Smooth muscle cell (in vitro differentiated cells): ENCODE measurements around the gene PTBP2. TPM values are rescaled to one million over a fixed set of nuclear protein-coding genes. Genes with fewer than 3 reads are reported as not detected.

Experiments used
- DNase-seq: peaks from one replicate; lab custom pipeline; 2025; ENCODE audit not compliant: unreplicated experiment; lab: John Stamatoyannopoulos, UW
- H2AFZ ChIP-seq: fragments of 200-600 bp; sonication (generic); 2 replicates; pipeline ENCODE4 v1.6.0; 2016; ENCODE audit warnings: antibody characterized with exemption, low read depth, mild to moderate bottlenecking
- H3F3A ChIP-seq: fragments of 200-600 bp; sonication (generic); 2 replicates; pipeline ENCODE4 v1.6.0; 2017; ENCODE audit warnings: antibody characterized with exemption, low read depth
- H3K27ac ChIP-seq: fragments of 200-600 bp; sonication (generic); 2 replicates; pipeline ENCODE4 v1.5.1; 2016; ENCODE audit warnings: low read depth, mild to moderate bottlenecking
- H3K27me3 ChIP-seq: fragments of 200-600 bp; sonication (generic); 2 replicates; pipeline ENCODE4 v1.6.1; 2016; ENCODE audit warnings: low read depth, mild to moderate bottlenecking
- H3K36me3 ChIP-seq: fragments of 200-600 bp; sonication (generic); 2 replicates; pipeline ENCODE4 v1.5.1; 2016; ENCODE audit warnings: low read depth
- H3K4me1 ChIP-seq: fragments of 200-600 bp; sonication (generic); 2 replicates; pipeline ENCODE4 v1.5.1; 2016; ENCODE audit warnings: low read depth
- H3K4me2 ChIP-seq: fragments of 200-600 bp; sonication (generic); 2 replicates; pipeline ENCODE4 v1.6.0; 2016; ENCODE audit warnings: mild to moderate bottlenecking
- H3K4me3 ChIP-seq: fragments of 200-600 bp; sonication (generic); 2 replicates; pipeline ENCODE4 v1.5.1; 2016; ENCODE audit warnings: mild to moderate bottlenecking
- H3K79me2 ChIP-seq: fragments of 200-600 bp; sonication (generic); 2 replicates; pipeline ENCODE4 v1.6.0; 2016; ENCODE audit warnings: low read depth, mild to moderate bottlenecking
- H3K9ac ChIP-seq: fragments of 200-600 bp; sonication (generic); 2 replicates; pipeline ENCODE4 v1.6.0; 2016; ENCODE audit warnings: low read depth
- H3K9me3 ChIP-seq: fragments of 200-600 bp; sonication (generic); replicated peaks from 2 replicates; pipeline ENCODE4 v1.5.1; 2016; ENCODE audit warnings: low read depth
- H4K20me1 ChIP-seq: fragments of 200-600 bp; sonication (generic); 2 replicates; pipeline ENCODE4 v1.6.0; 2016; ENCODE audit warnings: low read depth
- whole genome bisulfite sequencing: methylation state at CpG from one replicate; pipeline ENCODE4 v1.1.7; 2016; ENCODE audit warnings: low lambda C conversion rate; 5-methylcytosine and 5-hydroxymethylcytosine counted together
- polyA plus RNA-seq: library from polyadenylated mRNA; unstranded; fragments of >200 nt; fragmentation: Nextera tagmentation; extraction: Ambion mirVana; gene quantifications from 2 replicates; pipeline ENCODE4 v1.2.1, GENCODE V29; 2016
- total RNA-seq: library from RNA; depleted of rRNA; stranded (reverse); fragments of >200 nt; gene quantifications from 2 replicates; pipeline ENCODE4 v1.2.3, GENCODE V29; 2014
- TF ChIP-seq, protein P1 (sequence below): fragments of 200-600 bp; sonication (generic); IDR thresholded peaks from 2 replicates; pipeline ENCODE4 v1.5.1; 2017; ENCODE audit warnings: borderline replicate concordance, mild to moderate bottlenecking, antibody characterized with exemption; ENCODE audit not compliant: insufficient read depth, poor library complexity, severe bottlenecking

The PTBP2 gene
- total and polyA plus RNA-seq, 2 experiments from 2014 or later = 3.3 to 69.7 TPM

DNA sequence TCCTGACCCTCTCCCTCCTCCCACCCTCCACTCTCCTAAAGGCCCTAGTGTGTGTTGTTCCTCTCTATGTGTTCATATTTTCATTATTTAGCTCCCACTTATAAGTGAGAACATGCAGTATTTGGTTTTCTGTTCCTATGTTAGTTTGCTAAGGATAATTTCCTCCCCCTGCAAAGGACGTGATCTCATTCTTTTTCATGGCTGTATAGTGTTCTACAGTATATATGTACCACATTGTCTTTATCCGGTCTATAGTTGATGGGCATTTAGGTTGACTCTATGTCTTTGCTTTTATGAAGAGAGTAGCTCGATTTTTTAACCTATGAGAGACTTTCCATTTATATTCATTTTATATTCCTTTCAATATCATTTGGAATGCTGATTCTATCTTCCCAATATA lies 7.9 kb upstream of the PTBP2 start:
- H2AFZ ChIP-seq = no peak overlapping the region
- H3F3A ChIP-seq = no peaks in the 10 kb centered on the region
- 90% methylated on average over 3 of the region's 3 CpGs for WGBS
- H3K4me3 ChIP-seq = no peak overlapping the region
- H3K9ac ChIP-seq = no peak overlapping the region
- H3K27me3 ChIP-seq = no peaks in the 10 kb centered on the region
- H3K27ac ChIP-seq = no peak overlapping the region
- H3K4me2 ChIP-seq = no peak overlapping the region
- no peak for DNase-seq
- H3K9me3 ChIP-seq = no peaks in the 10 kb centered on the region
- no peaks in the 10 kb centered on the region for H3K79me2 ChIP-seq
- no peaks in the 10 kb centered on the region for H3K36me3 ChIP-seq
- H4K20me1 ChIP-seq = no peaks in the 10 kb centered on the region
- TF ChIP-seq, protein P1, sequence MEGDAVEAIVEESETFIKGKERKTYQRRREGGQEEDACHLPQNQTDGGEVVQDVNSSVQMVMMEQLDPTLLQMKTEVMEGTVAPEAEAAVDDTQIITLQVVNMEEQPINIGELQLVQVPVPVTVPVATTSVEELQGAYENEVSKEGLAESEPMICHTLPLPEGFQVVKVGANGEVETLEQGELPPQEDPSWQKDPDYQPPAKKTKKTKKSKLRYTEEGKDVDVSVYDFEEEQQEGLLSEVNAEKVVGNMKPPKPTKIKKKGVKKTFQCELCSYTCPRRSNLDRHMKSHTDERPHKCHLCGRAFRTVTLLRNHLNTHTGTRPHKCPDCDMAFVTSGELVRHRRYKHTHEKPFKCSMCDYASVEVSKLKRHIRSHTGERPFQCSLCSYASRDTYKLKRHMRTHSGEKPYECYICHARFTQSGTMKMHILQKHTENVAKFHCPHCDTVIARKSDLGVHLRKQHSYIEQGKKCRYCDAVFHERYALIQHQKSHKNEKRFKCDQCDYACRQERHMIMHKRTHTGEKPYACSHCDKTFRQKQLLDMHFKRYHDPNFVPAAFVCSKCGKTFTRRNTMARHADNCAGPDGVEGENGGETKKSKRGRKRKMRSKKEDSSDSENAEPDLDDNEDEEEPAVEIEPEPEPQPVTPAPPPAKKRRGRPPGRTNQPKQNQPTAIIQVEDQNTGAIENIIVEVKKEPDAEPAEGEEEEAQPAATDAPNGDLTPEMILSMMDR = no peak
- H3K4me1 ChIP-seq = no peaks in the 10 kb centered on the region

DNA sequence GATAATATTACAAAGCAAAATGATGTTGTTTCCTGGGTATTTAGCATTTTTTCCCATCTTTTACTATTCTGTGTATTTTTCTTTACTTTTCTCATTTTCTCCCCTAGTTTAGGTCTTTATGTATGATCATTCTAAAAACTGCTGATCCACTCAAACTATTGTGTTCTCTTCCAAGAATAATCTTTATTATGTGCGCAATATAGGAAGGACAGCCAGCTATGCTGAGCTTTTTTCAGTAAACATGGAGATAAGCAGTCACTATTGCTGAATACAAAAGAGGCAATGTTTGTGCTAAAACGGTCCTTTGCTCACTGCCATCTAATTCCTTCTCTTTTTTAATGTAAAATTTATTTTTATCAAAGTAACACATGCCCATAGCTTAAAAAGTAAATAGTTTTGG lies 6.7 kb upstream of the PTBP2 start:
- no peak for DNase-seq
- Histone ChIP-seq H3K9ac (no peak overlapping the region), H4K20me1 (no peaks in the 10 kb centered on the region), H3K79me2 (no peaks in the 10 kb centered on the region), H3K27ac (no peak overlapping the region), H3K36me3 (no peaks in the 10 kb centered on the region), H3K9me3 (no peaks in the 10 kb centered on the region), H2AFZ (no peak overlapping the region), H3K4me2 (no peak overlapping the region), H3K4me1 (no peaks in the 10 kb centered on the region), H3K27me3 (no peaks in the 10 kb centered on the region), H3F3A (no peaks in the 10 kb centered on the region), H3K4me3 (no peak overlapping the region)
- WGBS = 45% methylated on average over 2 of the region's 2 CpGs
- TF ChIP-seq, protein P1 = no peak

DNA sequence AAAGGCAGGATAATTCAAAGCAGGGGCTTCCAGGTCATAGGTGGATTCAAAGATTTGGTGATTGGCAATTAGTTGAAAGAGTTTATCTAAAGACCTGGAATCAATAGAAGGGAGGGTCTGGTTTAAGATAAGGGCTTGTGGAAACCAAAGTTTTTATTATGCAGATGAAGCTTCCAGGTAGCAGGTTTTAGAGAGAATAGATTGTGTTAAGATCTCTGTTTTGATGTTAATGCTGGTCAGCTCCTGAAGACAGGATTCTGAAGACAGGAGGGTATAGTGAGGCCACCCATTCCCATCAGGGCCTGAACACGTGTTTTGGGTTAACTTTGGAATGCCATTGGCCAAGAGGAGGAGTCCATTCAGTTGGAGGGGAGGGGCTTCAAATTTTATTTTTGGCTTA lies 6.1 kb upstream of the PTBP2 start:
- no peaks in the 10 kb centered on the region for H3K9me3 ChIP-seq
- H3F3A ChIP-seq = no peaks in the 10 kb centered on the region
- TF ChIP-seq, protein P1 = no peak
- H3K4me2 ChIP-seq = no peak overlapping the region
- no peaks in the 10 kb centered on the region for H4K20me1 ChIP-seq
- 0% methylated on average over 1 of the region's 1 CpG for WGBS
- H3K36me3 ChIP-seq = no peaks in the 10 kb centered on the region
- no peaks in the 10 kb centered on the region for H3K79me2 ChIP-seq
- DNase-seq = no peak
- no peak overlapping the region for H2AFZ ChIP-seq
- no peak overlapping the region for H3K4me3 ChIP-seq
- no peaks in the 10 kb centered on the region for H3K4me1 ChIP-seq
- H3K27ac ChIP-seq = no peak overlapping the region
- H3K27me3 ChIP-seq = no peaks in the 10 kb centered on the region
- no peak overlapping the region for H3K9ac ChIP-seq

DNA sequence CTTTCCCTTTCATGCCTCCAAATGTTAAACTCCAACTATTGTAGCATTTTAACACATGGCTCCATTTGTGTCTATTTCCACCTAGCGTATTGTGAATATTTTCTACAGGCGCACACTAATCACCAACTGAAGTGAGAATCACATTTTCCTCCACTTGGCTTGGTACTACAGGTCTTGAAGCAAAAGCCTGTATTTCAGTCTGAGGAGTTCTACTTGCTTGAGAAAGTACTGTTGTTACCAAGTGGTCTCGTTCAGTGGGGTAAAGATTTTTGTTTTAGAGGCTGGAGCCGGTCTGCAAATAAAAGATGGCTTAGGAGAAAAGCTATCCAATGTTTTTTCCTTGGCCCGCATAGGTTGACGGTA lies 550 bp upstream of the PTBP2 start:
- Histone ChIP-seq H3K27me3 (no peaks in the 10 kb centered on the region), H3K27ac (no peak overlapping the region), H3K36me3 (no peaks in the 10 kb centered on the region), H3K9ac (peak overlapping the region; percentile 25), H4K20me1 (peaks cover 19% of the 10 kb centered on the region), H3K9me3 (no peaks in the 10 kb centered on the region), H3K79me2 (peaks cover 40% of the 10 kb centered on the region), H3K4me3 (peak overlapping the region; percentile 95), H3F3A (no peaks in the 10 kb centered on the region), H2AFZ (peak overlapping the region; percentile 86), H3K4me2 (peak overlapping the region; percentile 92), H3K4me1 (peaks cover 12% of the 10 kb centered on the region)
- WGBS = 27% methylated on average over 6 of the region's 6 CpGs
- TF ChIP-seq, protein P1 = no peak
- DNase-seq = no peak
